ENCODE measurements around the gene CYB5RL.
A peak's percentile ranks its signal among the peaks of the same experiment; 100 is the strongest.
"Not testable (repeated sequence)": the region's sequence is repeated elsewhere in the genome, so short reads cannot be mapped to it uniquely, and the experiment has no call there.

CYB5RL gene, protein sequence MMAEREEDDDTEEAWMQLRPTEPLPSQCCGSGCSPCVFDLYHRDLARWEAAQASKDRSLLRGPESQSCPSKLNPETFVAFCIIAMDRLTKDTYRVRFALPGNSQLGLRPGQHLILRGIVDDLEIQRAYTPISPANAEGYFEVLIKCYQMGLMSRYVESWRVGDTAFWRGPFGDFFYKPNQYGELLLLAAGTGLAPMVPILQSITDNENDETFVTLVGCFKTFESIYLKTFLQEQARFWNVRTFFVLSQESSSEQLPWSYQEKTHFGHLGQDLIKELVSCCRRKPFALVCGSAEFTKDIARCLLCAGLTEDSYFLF

DNA sequence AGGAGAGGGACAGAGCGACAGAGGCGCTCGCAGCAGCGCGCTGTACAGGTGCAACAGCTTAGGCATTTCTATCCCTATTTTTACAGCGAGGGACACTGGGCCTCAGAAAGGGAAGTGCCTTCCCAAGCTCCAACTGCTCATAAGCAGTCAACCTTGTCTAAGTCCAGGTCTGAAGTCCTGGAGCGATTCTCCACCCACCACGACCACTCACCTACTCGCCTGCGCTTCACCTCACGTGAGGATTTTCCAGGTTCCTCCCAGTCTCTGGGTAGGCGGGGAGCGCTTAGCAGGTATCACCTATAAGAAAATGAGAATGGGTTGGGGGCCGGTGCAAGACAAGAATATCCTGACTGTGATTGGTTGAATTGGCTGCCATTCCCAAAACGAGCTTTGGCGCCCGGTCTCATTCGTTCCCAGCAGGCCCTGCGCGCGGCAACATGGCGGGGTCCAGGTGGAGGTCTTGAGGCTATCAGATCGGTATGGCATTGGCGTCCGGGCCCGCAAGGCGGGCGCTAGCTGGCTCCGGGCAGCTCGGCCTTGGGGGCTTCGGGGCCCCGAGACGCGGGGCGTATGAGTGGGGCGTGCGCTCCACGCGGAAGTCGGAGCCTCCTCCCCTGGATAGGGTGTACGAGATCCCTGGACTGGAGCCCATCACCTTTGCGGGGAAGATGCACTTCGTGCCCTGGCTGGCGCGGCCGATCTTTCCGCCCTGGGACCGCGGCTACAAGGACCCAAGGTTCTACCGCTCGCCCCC, at the start of gene CYB5RL, which contains the start of gene MRPL37:
Gene CYB5RL (minus strand): TSS at position 266 of the 754 bp plus-strand sequence. CDS start 4,414 bp downstream, outside the sequence.
Gene MRPL37 (plus strand): TSS at position 403 of the 754 bp plus-strand sequence. CDS start 77 bp downstream, at position 480.
- peak; percentile 95 for DNase-seq

DNA sequence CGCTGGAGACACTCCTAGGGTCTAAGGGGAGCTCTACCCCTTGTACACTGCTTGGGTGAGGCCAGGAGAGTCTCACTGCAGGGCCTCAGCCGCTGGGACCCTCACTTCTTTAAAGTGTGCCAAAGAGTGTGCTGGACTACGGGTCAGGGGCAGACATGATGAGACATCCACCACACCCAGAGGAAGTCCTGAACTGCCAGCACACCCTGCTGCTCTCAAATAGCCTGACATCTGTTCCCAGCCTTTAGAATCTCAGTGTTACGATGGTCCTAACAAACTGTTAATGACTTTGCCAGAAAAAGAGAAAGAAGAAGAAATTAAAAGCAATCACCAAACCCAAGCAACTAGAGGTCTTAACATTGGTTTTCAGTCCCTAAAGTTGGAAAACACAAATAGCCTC, 49.1 kb upstream of the CYB5RL start:
- DNase-seq: no peak

DNA sequence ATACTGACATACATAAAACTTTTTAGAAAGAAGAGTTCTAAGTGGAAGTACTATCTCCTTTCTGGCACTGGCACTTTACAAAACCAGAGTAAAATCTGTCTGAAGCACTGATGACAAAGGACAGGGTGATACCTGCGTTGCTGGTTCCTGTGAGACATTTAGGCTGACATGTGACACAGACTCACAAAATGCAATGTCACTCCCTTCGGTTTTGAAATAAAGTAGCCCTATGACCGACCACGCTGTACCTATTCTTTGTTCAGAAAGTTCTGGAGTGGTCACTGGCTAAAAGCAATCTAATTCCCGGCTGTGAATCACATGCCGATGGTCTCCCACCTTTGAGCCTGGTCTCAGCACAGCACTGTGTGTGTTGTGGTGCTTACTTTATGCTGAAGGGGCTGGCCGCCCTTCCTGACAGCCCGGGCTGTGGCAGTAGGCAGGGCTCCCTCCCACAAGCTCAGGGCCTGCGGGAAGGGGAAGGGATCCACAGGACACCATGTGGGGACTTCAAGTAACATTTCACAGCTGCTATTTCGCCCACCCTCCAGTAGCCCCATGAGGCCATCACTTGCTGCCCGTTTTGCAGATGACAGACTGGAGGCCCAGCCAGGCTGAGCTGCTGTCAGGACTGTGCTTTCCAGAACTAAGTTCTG, 48.2 kb upstream of the CYB5RL start:
- no peak for DNase-seq

DNA sequence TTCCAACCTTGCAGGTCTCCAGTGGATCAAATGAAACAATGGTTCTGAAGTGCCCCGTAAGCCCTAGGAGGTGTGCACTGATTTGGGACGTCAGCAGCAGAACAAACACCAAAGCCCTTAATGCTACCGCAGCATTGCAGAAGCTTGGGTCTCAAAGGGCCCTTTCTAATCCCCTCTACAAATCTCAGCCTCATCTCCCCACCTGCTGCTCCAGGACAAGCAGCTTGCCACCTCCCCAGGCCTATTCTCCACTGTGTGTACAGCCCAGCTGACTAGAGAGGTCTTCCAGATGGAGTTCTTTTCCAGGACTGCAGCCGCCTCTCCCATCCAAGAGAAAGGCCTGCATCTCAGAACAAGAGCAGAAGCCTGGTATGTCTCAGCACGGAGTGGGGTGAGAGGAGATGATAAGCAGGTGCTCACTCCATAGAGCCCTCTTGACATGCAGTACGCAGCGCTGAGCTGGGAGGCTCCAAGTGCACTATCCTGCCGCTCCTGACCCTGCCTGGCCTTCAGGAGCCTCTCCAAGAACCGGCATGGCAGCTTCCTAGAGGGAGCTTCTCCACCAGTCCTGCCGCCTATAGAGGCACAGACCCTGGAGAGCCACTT, 46.4 kb upstream of the CYB5RL start:
- no peak for DNase-seq

DNA sequence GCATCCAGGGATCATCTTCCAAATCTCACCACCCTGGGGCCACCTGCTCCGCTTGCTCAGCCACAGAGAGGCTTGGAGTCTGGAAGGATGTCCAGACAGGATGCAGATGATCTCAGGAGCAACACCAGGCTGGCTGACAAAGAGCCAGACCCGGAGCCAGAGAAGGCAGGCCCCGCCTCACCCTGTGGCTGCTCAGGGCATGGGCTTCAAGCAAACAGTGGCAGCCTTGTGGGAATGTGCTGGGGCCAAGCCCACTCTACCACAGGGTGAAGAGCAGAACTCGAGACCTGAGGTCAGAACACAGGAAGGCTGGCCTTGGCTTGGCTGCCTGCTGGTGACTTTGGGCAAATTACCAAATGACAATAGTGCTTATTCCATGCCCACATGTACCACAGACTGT, 45.7 kb upstream of the CYB5RL start:
- no peak for DNase-seq

DNA sequence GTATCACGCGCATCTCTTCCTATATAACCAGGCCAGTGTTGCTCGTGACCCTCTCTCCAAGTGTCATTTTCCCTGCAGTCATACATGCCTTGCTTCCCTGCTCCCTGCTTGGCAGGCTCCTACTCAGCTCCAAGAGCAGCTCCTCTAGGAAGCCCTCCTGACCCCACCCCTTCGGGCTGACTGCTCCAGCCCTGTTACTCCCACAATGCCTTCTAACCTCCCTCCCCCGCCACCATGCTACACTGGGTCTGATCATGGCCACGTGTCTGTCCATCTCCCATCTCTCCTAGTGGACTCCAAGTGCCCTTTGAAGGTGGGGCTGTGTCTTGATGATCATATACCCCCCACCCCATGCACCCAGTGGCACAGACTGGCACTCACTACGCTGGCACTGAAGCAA, 44.8 kb upstream of the CYB5RL start:
- DNase-seq: no peak

DNA sequence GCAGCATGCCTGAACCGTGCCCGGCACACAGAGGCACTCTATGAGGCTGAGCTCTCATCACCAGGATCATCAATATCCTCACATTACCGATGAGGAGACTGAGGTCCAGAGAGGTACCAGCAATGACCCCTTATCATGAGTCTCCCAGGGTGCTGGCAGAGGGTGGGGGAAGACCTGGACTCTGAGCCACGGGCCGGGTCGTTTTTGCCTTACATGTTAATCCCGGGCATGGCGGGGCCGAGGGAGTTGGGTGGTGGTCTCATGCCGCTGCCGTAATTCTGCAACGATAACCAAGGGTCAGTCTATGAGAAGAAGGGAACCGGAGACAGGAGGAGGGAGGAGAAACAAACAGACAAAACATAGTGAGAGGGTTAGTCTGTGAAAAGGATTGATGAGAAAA, 43.2 kb upstream of the CYB5RL start:
- no peak for DNase-seq

DNA sequence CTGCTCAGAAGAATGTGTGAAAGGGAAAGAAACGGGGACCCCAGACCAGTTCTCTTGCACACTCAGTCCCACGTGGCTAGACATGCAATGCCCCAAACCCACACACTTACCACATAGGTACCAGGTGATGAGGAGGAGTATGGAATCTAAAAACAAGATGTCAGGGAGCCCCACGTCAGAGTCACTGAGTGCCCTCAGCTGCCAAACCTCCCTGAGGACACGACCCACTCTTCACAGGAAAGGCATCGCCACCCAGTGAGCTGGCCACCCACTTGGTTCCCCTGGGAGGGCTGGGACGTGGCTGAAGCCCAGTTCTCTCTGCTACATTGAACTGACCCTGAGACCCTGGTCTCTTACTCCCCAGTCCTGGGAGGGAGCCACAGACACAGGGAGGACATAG, 41.5 kb upstream of the CYB5RL start:
- no peak for DNase-seq

DNA sequence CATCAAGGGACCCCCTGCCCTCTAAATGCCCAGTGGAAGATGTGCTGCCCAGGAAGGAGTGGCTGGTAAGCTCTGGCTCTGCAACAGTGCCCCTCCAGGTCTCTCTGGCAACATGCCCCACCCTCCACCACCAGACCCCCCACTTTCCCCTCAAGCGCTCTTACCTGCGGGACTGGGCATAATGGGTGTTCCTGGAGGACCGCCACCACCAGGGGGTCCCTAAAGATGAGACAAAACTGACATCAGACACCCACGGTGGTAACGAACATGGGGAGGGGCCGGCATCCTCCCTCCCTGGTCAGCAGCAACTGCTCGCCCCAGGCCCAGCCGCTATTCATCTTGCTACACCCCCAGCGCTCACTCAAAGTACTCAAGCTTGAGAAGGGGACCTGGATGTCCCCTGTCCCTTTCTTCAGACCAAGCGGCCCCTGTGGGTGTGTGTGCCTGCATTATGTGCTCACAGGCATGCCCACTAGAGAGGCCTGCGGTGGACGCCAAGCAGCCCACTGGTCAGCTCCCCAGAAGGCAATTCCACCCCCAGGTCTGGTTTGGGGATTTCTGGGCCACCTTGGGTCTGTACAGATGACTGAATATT, 41.0 kb upstream of the CYB5RL start:
- no peak for DNase-seq

DNA sequence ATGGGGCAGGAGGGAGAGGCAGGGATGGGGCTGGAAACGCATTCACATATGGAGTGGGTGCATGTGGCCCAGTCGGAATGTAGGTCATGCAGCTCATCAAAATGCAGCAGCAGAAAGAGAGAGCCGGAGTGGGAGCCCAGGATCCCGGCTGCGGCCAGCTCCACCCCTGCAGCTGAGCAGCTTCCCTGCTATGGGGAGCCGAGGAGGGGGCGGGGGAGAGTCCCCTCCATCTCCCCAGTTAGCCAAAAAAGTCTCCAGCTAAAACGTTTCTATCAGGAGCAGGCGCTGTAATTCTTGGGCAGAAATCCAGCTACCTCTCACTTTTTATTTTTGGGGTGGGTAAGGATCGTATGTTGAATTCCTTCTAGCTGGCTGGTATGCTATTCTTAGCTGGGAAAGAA, 39.8 kb upstream of the CYB5RL start:
- no peak for DNase-seq

DNA sequence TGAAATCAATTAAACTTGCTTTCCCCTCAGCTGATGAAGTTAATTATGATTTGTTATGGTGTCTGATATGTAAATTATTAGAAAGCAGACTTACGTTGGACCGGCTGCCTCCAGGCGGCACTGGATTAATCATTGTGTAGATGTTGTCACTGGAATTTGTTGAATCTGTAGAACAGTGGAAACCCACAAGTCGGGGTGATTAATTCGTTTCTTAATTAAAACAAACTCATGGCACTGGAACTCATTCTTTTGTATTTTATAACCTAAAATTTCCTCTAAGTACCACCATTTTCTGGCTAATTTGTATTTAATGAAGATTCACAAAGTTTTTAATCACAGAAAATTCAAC, 39.2 kb upstream of the CYB5RL start:
- no peak for DNase-seq

DNA sequence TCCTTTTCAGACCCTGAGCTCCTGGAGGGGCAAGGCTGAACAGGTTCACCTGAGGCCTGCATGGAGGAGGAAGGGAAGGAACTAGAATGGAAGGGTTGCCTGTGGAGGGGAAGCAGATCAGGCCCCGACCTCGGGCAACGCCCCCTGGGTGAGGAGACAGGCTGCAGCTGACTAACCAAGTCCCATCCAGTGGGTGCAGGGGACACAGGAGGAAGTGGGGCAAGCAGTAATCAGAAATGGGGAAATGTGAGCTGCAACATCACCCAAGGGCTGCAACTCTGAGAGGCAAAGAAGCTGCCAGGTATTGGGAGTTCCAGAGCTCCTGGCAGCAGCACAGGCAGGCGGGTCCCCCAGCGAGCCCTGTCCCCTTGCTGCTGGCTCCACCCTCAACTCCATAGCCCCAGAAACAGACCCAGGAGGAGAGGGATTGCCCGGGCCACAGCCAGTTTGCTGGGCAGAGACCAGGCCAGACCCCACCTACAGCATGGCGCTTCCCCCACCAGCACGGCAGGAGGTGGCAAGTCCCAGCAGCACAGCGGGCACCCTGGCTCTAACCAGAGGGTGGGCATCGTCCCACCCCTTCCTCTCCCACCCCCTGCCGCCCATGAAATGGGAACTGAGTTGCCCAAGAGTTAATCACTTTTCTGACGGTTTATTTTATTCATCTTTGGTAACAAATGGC, 38.7 kb upstream of the CYB5RL start:
- no peak for DNase-seq

DNA sequence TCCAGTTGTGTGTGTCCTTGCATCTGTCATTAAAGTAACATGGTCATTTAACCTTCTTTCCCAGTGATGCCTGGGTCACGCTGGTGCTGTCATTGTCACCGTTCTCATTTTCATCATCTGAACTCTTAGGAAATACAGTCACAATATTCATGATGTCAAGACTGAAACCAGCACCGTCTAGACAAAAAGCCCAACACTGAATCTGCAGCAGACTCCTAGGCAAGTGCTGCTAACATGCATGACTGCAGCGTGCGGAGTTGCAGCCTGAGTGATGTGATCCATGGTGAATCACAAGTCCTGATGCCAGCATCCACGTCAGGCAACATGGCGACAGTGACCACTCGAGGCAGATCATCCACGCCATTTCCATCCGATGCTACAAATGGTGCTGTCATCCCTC, 37.8 kb upstream of the CYB5RL start:
- no peak for DNase-seq

DNA sequence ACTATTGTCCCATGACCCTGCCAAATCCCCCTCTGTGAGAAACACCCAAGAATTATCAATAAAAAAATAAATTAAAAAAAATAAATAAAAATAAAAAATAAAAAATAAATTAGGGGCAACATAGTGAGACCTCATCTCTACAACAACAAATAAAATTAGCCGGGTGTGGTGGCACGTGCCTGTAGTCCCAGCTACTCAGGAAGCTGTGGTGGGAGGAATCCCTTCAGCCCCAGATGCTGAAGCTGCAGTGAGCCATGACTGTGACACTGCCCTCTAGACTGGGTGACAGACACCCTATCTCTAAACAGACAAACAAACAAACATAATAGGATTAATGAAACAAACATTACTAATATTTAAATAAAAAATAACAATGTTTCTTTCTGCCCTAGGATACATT, 34.5 kb upstream of the CYB5RL start:
- DNase-seq: no peak

DNA sequence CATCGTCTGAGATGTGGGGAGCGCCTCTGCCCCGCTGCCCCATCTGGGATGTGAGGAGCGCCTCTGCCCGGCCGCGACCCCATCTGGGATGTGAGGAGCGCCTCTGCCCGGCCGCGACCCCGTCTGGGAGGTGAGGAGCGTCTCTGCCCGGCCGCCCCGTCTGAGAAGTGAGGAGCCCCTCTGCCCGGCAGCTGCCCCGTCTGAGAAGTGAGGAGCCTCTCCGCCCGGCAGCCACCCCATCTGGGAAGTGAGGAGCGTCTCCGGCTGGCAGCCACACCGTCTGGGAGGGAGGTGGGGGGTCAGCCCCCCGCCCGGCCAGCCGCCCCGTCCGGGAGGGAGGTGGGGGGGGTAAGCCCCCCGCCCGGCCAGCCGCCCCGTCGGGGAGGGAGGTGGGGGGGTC, 33.4 kb upstream of the CYB5RL start:
- DNase-seq: not testable (repeated sequence)

DNA sequence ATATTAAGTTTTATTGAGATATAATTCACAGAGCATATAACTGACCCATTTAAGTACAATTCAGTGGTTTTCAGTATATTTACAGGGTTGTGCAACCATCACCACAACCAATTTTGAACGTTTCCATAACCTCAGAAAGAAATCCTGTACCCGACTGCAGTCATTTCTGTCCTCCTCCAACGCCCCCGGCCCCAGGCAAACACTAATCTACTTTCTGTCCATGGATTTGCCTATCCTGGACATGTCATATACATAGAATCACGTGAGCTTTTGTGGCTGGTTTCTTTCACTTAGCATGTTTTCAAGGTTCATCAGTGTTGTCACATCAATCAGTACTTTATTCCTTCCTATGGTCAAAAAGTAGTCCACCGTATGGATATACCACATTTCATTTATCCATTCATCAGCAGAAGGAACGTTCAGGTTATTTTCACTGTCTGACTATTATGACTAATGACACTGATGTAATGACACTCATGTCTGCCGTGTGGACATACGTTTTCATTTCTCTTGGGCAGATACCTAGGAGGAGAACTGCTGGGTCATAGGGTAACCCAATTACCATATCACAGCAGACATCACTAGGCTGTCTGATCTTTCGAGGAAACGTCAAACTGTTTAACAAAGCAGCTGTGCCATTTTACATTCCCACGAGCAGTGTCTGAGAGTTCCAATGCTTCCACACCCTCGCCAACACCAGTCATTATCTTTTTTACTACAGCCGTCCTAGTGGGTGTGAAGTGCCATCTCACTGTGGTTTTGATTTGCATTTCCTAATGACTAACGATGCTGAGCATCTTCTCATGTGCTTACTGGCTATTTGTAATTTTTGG, 30.9 kb upstream of the CYB5RL start:
- peak; percentile 16 for DNase-seq

DNA sequence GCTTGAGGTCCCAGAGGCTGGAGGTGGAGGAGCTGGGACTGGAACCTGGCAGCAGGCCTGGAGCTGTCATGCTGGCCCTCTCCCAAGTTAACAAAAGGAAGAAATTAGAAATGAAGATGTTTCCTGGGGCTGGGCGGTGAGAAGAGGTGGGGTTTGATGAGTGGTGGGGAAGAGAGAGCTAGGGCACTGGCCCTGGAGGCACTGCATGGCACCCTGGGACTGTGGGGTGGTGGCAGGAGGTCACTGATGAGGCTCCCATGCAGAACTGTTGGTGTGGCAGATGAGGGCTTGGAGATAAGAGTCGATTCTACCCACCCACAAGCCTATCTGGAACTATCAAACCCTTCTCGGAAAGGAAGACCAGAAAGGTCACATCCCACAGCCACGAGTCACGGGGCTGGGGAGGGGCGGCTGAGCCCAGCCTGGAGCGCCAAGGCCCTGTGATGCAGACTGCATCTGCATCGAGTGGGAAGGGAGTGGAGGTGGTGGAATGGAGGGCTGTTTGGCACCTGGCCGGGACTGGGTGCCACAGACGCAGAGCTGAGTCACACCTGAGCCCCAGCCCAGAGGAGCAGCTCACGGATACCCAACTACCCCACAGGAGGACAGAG, 29.6 kb upstream of the CYB5RL start:
- DNase-seq: no peak

DNA sequence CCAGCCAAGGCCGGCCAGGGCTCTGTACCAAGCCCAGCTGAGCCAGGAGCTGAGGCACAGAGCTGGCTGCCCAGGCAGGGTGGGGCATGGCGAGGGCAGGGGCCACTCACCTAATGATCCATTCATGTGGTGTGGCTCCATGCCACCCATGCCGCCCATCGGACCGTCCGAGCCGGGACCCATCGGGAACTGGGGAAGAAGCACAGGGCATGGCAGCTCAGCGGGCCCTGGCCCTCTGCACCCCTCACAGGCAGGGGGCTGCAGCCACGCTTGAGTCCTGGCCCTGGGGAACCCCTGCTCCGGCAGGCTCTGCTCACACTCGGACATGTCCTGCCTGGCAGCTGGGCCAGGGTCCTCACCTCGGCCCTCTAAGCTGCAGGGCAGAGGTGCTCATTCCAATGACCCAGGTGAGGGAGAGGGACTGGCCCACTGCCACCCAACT, 28.8 kb upstream of the CYB5RL start:
- DNase-seq: no peak

DNA sequence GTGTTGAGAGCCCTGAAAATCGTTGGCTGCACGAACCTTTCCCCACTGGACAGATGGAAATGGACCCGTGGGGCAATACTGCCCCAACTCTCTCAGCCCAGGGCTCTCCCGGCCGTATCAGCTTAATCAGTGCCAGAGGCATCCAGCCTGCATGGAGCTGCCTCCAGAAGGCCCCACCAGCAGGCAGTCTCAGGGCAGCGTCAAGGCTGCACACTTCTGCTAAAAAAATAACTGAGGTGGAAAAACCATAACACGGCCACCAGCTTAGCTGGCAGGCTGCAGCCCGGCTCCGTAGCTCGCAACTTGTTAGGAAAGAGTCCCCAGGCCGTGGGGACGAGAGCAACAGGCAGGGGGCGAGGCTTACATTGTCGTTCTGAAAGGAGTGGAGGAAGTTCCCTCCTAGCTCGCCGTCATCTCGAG, 28.1 kb upstream of the CYB5RL start:
- DNase-seq: no peak

DNA sequence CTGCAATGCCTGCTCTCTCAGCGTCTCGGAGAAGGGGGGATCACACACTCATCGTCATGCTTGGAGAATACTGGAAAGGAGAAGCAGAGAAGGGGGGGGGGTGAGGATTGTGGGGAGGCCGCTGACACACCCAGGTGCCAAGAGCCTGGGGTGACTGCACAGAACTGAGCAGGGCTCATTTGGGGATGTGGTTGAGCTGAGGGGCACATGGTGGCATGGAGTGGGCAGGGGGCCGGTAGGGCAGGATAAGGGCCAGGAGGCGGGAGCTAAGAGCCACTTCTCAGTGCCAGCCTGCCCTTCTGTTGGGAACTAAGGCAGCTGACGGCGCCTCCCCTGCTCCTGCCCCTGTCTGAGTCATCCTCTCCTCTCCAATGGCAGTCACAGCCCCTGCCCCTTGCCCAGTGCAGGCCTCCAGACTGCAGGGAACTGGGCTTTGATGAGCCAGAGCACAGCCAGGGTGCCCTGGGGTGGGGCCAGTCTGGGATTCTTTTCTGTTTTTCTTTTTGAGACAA, 27.3 kb upstream of the CYB5RL start:
- no peak for DNase-seq

All from CD4-positive, alpha-beta T cell treated with Interleukin-21 for 1 hour (primary cell).